HG02840 (cell line): ENCODE results near the gene ODAD4.

ENCODE experiments used
- ATAC-seq: cut with Tn5 transposase; IDR thresholded peaks from one replicate; pipeline ENCODE4 v1.9.1; 2021; ENCODE audit warnings: mild to moderate bottlenecking, moderate library complexity, moderate number of reproducible peaks; ENCODE audit not compliant: unreplicated experiment, low FRiP score

ODAD4 gene

GRCh38 chr17:41967141-41967920 lies 36.9 kb downstream of the ODAD4 start:
- no peak for ATAC-seq

- ATAC-seq: no peak
Observed at GRCh38 chr17:41967921-41968578, 37.6 kb downstream of the ODAD4 start.

GRCh38 chr17:41968676-41969075 lies 38.3 kb downstream of the ODAD4 start:
- ATAC-seq: no peak

GRCh38 chr17:41970901-41971331 lies 40.5 kb downstream of the ODAD4 start:
- ATAC-seq: no peak

- ATAC-seq: no peak
Observed at GRCh38 chr17:41971721-41972523, 41.5 kb downstream of the ODAD4 start.

- peak; percentile 54 for ATAC-seq
Observed at GRCh38 chr17:41972571-41973407, 42.4 kb downstream of the ODAD4 start.

GRCh38 chr17:41973408-41973811 lies 43.0 kb downstream of the ODAD4 start:
- ATAC-seq: no peak

- ATAC-seq: no peak
Observed at GRCh38 chr17:41974031-41974430, 43.6 kb downstream of the ODAD4 start.

- no peak for ATAC-seq
Observed at GRCh38 chr17:41974658-41975057, 44.2 kb downstream of the ODAD4 start.

- no peak for ATAC-seq
Observed at GRCh38 chr17:41975099-41976083, 45.0 kb downstream of the ODAD4 start.

GRCh38 chr17:41976142-41976768 lies 45.8 kb downstream of the ODAD4 start:
- ATAC-seq: no peak

GRCh38 chr17:41977991-41978390 lies 47.6 kb downstream of the ODAD4 start:
- ATAC-seq: no peak

GRCh38 chr17:41982026-41982760 lies 51.8 kb downstream of the ODAD4 start:
- no peak for ATAC-seq

GRCh38 chr17:41984454-41984853 lies 54.0 kb downstream of the ODAD4 start:
- no peak for ATAC-seq

GRCh38 chr17:41985919-41986318 lies 55.5 kb downstream of the ODAD4 start:
- no peak for ATAC-seq

GRCh38 chr17:41986634-41987033 lies 56.2 kb downstream of the ODAD4 start:
- ATAC-seq: no peak

GRCh38 chr17:41987642-41988041 lies 57.2 kb downstream of the ODAD4 start:
- ATAC-seq: no peak

GRCh38 chr17:41988418-41988817 lies 58.0 kb downstream of the ODAD4 start:
- ATAC-seq: no peak
